ENCODE results near the gene ACSL1.
A peak's percentile ranks its signal among the peaks of the same experiment; 100 is the strongest.

The ACSL1 gene

DNA sequence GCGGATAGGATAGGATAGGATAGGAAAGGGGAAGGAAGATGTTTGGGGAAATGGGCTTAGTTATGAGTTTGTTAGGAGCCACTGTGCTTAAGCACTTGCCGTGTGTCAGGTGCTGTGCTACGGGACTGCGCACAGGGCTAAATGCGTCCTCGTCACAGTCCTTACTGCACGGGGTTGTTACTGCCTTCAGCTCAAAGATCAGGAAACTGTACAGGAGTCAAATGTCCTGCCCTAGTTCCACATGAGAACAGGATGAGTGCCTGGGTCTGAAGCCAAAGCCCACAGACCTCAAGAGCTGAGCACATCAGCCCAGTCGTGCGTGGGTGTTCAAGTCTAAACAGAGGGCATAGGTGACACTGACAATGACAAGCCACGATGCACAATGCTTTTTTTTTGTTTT is 15.0 kb downstream of the ACSL1 start:
- CTCF ChIA-PET: interaction anchor here (0.7 kb wide), 1 partner anchor 10 kb away, joined by 5 read pairs; no protein-coding TSS in a partner anchor
- no peaks in the 10 kb centered on the region for H3K36me3 ChIP-seq (ENCODE audit: control insufficient read depth in 2 of 2, insufficient read depth in 1 of 2, low read length in 2 of 2)
- no peaks in the 10 kb centered on the region for H3K9me3 ChIP-seq (ENCODE audit: control insufficient read depth, insufficient read depth, low read depth, low read length)
- H3K4me3 ChIP-seq (ENCODE audit: low read depth, low read length): no peak overlapping the region
- H3K27ac ChIP-seq (ENCODE audit: extremely low read depth, low read depth, low read length): no peak overlapping the region
- POLR2A ChIA-PET: no interaction called here
- TF ChIP-seq TRIM28 (IDR thresholded peaks at IDR 0.05; ENCODE audit: borderline replicate concordance, low read length): no peak
- TF ChIP-seq, protein P1, sequence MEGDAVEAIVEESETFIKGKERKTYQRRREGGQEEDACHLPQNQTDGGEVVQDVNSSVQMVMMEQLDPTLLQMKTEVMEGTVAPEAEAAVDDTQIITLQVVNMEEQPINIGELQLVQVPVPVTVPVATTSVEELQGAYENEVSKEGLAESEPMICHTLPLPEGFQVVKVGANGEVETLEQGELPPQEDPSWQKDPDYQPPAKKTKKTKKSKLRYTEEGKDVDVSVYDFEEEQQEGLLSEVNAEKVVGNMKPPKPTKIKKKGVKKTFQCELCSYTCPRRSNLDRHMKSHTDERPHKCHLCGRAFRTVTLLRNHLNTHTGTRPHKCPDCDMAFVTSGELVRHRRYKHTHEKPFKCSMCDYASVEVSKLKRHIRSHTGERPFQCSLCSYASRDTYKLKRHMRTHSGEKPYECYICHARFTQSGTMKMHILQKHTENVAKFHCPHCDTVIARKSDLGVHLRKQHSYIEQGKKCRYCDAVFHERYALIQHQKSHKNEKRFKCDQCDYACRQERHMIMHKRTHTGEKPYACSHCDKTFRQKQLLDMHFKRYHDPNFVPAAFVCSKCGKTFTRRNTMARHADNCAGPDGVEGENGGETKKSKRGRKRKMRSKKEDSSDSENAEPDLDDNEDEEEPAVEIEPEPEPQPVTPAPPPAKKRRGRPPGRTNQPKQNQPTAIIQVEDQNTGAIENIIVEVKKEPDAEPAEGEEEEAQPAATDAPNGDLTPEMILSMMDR (tag by site-specific recombination; IDR thresholded peaks at IDR 0.05): no peak
- H3K4me1 ChIP-seq (ENCODE audit: control insufficient read depth, insufficient read depth, low read length): peaks cover 17% of the 10 kb centered on the region

DNA sequence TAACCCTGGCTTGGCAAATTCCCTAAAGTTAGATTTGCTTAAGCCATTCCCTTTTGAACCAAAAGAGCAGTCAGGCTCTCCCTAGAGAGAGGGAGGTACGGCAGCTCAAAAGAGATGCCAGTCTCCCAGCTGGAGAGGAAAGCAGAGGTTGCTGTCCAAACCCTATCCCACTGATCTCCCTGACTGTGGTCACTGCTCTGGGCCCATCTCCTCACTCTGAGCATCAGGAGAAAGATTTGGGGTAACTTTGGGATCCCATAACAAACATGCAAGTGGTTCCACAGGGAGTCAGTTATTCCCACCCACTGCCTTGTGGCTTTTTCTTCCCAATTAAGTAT is 17.1 kb downstream of the ACSL1 start:
- H3K4me1 ChIP-seq (ENCODE audit: control insufficient read depth, insufficient read depth, low read length): peaks cover 17% of the 10 kb centered on the region
- no peaks in the 10 kb centered on the region for H3K36me3 ChIP-seq (ENCODE audit: control insufficient read depth in 2 of 2, insufficient read depth in 1 of 2, low read length in 2 of 2)
- TF ChIP-seq, protein P2, sequence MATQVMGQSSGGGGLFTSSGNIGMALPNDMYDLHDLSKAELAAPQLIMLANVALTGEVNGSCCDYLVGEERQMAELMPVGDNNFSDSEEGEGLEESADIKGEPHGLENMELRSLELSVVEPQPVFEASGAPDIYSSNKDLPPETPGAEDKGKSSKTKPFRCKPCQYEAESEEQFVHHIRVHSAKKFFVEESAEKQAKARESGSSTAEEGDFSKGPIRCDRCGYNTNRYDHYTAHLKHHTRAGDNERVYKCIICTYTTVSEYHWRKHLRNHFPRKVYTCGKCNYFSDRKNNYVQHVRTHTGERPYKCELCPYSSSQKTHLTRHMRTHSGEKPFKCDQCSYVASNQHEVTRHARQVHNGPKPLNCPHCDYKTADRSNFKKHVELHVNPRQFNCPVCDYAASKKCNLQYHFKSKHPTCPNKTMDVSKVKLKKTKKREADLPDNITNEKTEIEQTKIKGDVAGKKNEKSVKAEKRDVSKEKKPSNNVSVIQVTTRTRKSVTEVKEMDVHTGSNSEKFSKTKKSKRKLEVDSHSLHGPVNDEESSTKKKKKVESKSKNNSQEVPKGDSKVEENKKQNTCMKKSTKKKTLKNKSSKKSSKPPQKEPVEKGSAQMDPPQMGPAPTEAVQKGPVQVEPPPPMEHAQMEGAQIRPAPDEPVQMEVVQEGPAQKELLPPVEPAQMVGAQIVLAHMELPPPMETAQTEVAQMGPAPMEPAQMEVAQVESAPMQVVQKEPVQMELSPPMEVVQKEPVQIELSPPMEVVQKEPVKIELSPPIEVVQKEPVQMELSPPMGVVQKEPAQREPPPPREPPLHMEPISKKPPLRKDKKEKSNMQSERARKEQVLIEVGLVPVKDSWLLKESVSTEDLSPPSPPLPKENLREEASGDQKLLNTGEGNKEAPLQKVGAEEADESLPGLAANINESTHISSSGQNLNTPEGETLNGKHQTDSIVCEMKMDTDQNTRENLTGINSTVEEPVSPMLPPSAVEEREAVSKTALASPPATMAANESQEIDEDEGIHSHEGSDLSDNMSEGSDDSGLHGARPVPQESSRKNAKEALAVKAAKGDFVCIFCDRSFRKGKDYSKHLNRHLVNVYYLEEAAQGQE (tag by site-specific recombination; IDR thresholded peaks at IDR 0.05): peak; percentile 88
- TF ChIP-seq ZNF274 (IDR thresholded peaks at IDR 0.05; ENCODE audit: low read length) (no peak), ZNF274 (tag by site-specific recombination; IDR thresholded peaks at IDR 0.05; ENCODE audit: borderline replicate concordance) (no peak), ZNF146 (tag by site-specific recombination; IDR thresholded peaks at IDR 0.05) (no peak)
- H3K27ac ChIP-seq (ENCODE audit: extremely low read depth, low read depth, low read length): no peak overlapping the region
- POLR2A ChIA-PET: no interaction called here
- CTCF ChIA-PET: no interaction called here
- H3K9me3 ChIP-seq (ENCODE audit: control insufficient read depth, insufficient read depth, low read depth, low read length): no peaks in the 10 kb centered on the region
- no peak overlapping the region for H3K4me3 ChIP-seq (ENCODE audit: low read depth, low read length)

DNA sequence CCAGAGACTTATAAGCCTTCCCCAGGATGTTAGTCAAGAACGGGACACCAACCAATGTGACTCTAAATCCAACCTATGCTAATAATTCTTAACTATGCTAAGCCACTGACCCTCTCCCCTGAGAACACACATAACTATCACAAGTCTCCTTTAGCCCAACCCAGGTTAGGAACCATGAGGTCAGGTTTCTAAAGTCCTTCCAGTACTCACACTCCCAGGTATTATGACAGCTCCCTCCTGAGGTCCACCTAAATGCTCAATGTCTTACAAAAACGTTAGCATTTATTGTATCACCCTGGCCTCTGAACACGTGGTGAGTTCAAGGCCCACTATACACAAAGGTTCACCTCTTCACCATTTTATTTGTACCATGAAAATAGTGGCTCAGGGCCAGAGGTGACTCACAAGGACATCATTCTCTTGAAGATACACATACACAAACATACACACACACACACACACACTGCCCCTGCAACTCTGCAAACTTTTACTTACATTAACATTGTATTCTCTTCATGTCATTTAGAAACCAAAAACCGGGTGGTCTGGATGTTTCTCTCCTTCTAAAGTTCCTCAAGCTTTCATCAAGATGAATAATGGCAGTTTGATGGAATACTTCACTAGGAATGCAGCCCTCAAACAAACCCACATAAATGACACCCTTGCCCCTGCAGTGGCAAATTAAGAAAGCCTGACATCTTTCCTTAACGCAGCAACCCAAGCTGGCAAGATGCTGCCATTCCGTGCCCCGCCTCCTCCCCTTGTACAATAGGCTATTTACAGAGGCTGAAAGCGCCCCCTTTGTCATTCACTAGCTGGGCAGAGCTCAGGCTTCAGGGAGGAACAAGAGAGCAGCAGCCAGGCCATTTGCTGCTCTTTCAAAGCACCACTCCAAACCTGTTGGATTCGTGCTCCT is 17.7 kb downstream of the ACSL1 start:
- TF ChIP-seq ZNF121 (tag by site-specific recombination; IDR thresholded peaks at IDR 0.05): no peak
- peak; percentile 83 for TF ChIP-seq ZNF341 (tag by site-specific recombination; IDR thresholded peaks at IDR 0.05; ENCODE audit: low read depth)
- TF ChIP-seq, protein P3, sequence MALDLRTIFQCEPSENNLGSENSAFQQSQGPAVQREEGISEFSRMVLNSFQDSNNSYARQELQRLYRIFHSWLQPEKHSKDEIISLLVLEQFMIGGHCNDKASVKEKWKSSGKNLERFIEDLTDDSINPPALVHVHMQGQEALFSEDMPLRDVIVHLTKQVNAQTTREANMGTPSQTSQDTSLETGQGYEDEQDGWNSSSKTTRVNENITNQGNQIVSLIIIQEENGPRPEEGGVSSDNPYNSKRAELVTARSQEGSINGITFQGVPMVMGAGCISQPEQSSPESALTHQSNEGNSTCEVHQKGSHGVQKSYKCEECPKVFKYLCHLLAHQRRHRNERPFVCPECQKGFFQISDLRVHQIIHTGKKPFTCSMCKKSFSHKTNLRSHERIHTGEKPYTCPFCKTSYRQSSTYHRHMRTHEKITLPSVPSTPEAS (tag by site-specific recombination; IDR thresholded peaks at IDR 0.05): peak; percentile 44; the same call in 1 of the 2 replicates
- no peak for TF ChIP-seq ZNF433 (tag by site-specific recombination; IDR thresholded peaks at IDR 0.05; ENCODE audit: low read depth)
- TF ChIP-seq, protein P4, sequence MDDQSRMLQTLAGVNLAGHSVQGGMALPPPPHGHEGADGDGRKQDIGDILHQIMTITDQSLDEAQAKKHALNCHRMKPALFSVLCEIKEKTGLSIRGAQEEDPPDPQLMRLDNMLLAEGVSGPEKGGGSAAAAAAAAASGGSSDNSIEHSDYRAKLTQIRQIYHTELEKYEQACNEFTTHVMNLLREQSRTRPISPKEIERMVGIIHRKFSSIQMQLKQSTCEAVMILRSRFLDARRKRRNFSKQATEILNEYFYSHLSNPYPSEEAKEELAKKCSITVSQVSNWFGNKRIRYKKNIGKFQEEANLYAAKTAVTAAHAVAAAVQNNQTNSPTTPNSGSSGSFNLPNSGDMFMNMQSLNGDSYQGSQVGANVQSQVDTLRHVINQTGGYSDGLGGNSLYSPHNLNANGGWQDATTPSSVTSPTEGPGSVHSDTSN (CRISPR knock-in tag; IDR thresholded peaks at IDR 0.05): no peak
- no peak for TF ChIP-seq ZNF621 (tag by site-specific recombination; IDR thresholded peaks at IDR 0.05)
- TF ChIP-seq FEZF1 (tag by site-specific recombination; IDR thresholded peaks at IDR 0.05): peak; percentile 83
- no peak for TF ChIP-seq ZNF792 (tag by site-specific recombination; IDR thresholded peaks at IDR 0.05)
- no peak for TF ChIP-seq REPIN1 (tag by site-specific recombination; IDR thresholded peaks at IDR 0.05; ENCODE audit: low read depth)
- no peak for TF ChIP-seq ZNF174 (tag by site-specific recombination; IDR thresholded peaks at IDR 0.05)
- ChIA-PET CTCF (no interaction called here), POLR2A (no interaction called here)

More for the DNA sequence above, 17.7 kb downstream of the ACSL1 start:
- no peaks in the 10 kb centered on the region for H3K36me3 ChIP-seq (ENCODE audit: control insufficient read depth in 2 of 2, insufficient read depth in 1 of 2, low read length in 2 of 2)
- no peaks in the 10 kb centered on the region for H3K9me3 ChIP-seq (ENCODE audit: control insufficient read depth, insufficient read depth, low read depth, low read length)
- H3K4me3 ChIP-seq (ENCODE audit: low read depth, low read length): no peak overlapping the region
- H3K4me1 ChIP-seq (ENCODE audit: control insufficient read depth, insufficient read depth, low read length): peaks cover 12% of the 10 kb centered on the region
- no peak overlapping the region for H3K27ac ChIP-seq (ENCODE audit: extremely low read depth, low read depth, low read length)

All from HEK293 (cell line).